ENCODE measurements around the gene PTPRN. TPM values are rescaled to one million over a fixed set of nuclear protein-coding genes. Genes with fewer than 3 reads are reported as not detected.

PTPRN gene
- total RNA-seq, 1 experiment from 2014 or later: not detected

DNA sequence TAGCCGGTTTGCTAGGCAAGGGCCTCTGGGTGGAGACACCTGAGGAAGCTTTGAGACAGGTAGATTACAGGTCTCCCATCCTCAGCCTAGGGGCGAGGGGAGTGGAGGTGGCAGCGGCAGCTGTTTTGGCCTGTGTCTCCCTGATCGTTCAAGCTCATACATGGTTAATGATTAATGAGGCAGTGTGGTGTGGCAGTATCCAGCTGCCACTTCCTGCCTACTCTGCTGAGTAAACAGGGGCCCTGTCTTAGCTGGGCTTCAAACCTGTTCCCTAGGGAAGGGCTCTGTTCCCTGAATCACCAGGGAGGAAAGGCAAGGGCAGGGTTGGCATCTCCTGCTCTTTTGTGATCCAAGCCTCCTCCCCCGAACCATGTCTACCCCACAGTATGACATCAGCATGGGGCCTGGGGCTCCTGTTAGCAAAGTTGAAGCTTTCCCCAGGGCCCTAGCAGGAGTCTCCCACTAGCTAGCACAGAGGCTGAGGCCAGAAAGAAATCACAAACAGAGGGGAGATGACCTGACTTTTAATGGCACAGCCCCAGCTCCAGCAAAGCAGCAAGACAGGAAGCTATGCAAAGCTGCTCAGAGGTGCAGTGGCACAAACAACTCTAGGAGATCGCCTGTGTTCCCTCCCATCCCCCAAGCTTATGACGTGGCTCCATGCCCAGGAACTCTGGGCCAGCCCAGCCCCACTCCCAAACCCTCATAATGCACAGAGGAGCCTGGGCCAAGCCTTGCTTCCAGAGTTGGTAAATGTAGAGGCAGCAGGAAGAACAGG, 59.8 kb downstream of the PTPRN start:
- Mint-ChIP-seq H3K4me1 (ENCODE audit: low read depth, unreplicated experiment) (peaks cover 48% of the 10 kb centered on the region), H3K36me3 (ENCODE audit: insufficient read depth, unreplicated experiment) (peaks cover 76% of the 10 kb centered on the region), H3K27ac (ENCODE audit: unreplicated experiment) (peak overlapping the region; percentile 96), H3K4me3 (ENCODE audit: low read depth, unreplicated experiment) (peak overlapping the region; percentile 54), H3K27me3 (ENCODE audit: unreplicated experiment) (no peaks in the 10 kb centered on the region), H3K9me3 (ENCODE audit: low read depth, unreplicated experiment) (no peaks in the 10 kb centered on the region)
- TF ChIP-seq, protein P1, sequence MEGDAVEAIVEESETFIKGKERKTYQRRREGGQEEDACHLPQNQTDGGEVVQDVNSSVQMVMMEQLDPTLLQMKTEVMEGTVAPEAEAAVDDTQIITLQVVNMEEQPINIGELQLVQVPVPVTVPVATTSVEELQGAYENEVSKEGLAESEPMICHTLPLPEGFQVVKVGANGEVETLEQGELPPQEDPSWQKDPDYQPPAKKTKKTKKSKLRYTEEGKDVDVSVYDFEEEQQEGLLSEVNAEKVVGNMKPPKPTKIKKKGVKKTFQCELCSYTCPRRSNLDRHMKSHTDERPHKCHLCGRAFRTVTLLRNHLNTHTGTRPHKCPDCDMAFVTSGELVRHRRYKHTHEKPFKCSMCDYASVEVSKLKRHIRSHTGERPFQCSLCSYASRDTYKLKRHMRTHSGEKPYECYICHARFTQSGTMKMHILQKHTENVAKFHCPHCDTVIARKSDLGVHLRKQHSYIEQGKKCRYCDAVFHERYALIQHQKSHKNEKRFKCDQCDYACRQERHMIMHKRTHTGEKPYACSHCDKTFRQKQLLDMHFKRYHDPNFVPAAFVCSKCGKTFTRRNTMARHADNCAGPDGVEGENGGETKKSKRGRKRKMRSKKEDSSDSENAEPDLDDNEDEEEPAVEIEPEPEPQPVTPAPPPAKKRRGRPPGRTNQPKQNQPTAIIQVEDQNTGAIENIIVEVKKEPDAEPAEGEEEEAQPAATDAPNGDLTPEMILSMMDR (IDR thresholded peaks at IDR 0.05; ENCODE audit: unreplicated experiment): no peak
- intact Hi-C loops (cut with micrococcal nuclease; ENCODE audit: unreplicated experiment): loop anchor here (1.0 kb wide), 1 partner anchor 30 kb away; the partner anchor contains the start of gene DNAJB2
- DNase-seq: peak; percentile 83
- BruUV-seq (replicated peaks): no TSS peak
- CTCF ChIA-PET: interaction anchor here (0.7 to 2.6 kb wide), 7 partner anchors 20 to 138 kb away, joined by 3 to 26 read pairs (median 5); partner anchors contain the start of genes ANKZF1, ATG9A, DNAJB2 and DNPEP

- TF ChIP-seq, protein P1 (IDR thresholded peaks at IDR 0.05; ENCODE audit: unreplicated experiment): no peak
- Mint-ChIP-seq H3K27ac (ENCODE audit: unreplicated experiment) (peak overlapping the region; percentile 96), H3K4me3 (ENCODE audit: low read depth, unreplicated experiment) (peak overlapping the region; percentile 54), H3K36me3 (ENCODE audit: insufficient read depth, unreplicated experiment) (peaks cover 71% of the 10 kb centered on the region), H3K9me3 (ENCODE audit: low read depth, unreplicated experiment) (no peaks in the 10 kb centered on the region), H3K27me3 (ENCODE audit: unreplicated experiment) (no peaks in the 10 kb centered on the region), H3K4me1 (ENCODE audit: low read depth, unreplicated experiment) (peaks cover 48% of the 10 kb centered on the region)
- DNase-seq: no peak
- CTCF ChIA-PET: interaction anchor here (0.7 to 2.6 kb wide), 6 partner anchors 19 to 139 kb away, joined by 3 to 26 read pairs (median 5); partner anchors contain the start of genes ANKZF1, ATG9A, DNAJB2 and DNPEP
- intact Hi-C loops (cut with micrococcal nuclease; ENCODE audit: unreplicated experiment): loop anchor here (1.0 kb wide), 1 partner anchor 30 kb away; the partner anchor contains the start of gene DNAJB2
- no TSS peak for BruUV-seq (replicated peaks)
These were observed 60.4 kb downstream of the PTPRN start for GRCh38 chr2:219248845-219249202.

DNA sequence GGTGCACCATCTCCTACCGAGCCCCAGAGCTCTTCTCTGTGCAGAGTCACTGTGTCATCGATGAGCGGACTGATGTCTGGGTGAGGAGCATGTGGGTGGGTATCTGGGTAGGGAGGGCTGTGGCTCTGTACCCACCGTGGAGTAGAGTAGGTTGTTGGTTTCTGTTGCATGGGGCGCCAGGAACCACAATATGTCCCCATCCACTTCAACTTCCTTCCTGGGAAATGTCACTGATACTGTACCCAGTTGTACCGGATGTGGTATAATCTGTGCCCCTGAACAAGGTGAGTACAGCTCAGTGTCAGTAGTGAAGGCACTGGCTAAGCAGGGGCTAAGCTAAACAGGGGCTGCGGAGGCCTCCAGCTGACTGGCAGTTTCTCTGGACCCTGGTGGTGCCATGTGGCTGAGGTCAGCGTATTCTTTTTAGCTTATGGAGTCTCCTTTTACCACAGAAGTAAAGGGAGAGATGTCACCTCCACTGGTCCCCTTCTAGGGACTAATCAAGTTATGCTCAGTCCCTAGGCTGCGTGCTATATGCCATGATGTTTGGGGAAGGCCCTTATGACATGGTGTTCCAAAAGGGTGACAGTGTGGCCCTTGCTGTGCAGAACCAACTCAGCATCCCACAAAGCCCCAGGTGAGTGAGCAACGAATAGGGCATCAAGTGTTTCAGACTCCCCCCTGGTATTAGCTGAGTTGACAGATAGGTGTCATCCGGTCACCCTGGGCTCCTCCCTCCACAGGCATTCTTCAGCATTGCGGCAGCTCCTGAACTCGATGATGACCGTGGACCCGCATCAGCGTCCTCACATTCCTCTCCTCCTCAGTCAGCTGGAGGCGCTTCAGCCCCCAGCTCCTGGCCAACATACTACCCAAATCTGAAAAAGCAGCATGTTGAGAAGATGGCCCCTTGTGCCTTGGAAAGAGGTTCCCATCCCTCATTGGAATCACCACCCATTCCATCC, 61.2 kb downstream of the PTPRN start:
- TF ChIP-seq, protein P1 (IDR thresholded peaks at IDR 0.05; ENCODE audit: unreplicated experiment): no peak
- Mint-ChIP-seq H3K36me3 (ENCODE audit: insufficient read depth, unreplicated experiment) (peaks cover 62% of the 10 kb centered on the region), H3K27ac (ENCODE audit: unreplicated experiment) (peak overlapping the region; percentile 96), H3K4me3 (ENCODE audit: low read depth, unreplicated experiment) (peak overlapping the region; percentile 54), H3K9me3 (ENCODE audit: low read depth, unreplicated experiment) (no peaks in the 10 kb centered on the region), H3K4me1 (ENCODE audit: low read depth, unreplicated experiment) (peaks cover 48% of the 10 kb centered on the region), H3K27me3 (ENCODE audit: unreplicated experiment) (no peaks in the 10 kb centered on the region)
- no peak for DNase-seq
- CTCF ChIA-PET: interaction anchor here (2.2 to 2.6 kb wide), 2 partner anchors 31 to 47 kb away, joined by 16 to 26 read pairs; partner anchors contain the start of gene DNAJB2
- BruUV-seq (replicated peaks): no TSS peak
- intact Hi-C loops (cut with micrococcal nuclease; ENCODE audit: unreplicated experiment): no loop called here

GRCh38 chr2:219246559-219246958, 62.6 kb downstream of the PTPRN start:
- no peak overlapping the region for H3K27ac Mint-ChIP-seq (ENCODE audit: unreplicated experiment)
- intact Hi-C loops (cut with micrococcal nuclease; ENCODE audit: unreplicated experiment): no loop called here
- H3K36me3 Mint-ChIP-seq (ENCODE audit: insufficient read depth, unreplicated experiment): peaks cover 50% of the 10 kb centered on the region
- no peak for DNase-seq
- no peaks in the 10 kb centered on the region for H3K9me3 Mint-ChIP-seq (ENCODE audit: low read depth, unreplicated experiment)
- TF ChIP-seq, protein P1 (IDR thresholded peaks at IDR 0.05; ENCODE audit: unreplicated experiment): no peak
- H3K4me1 Mint-ChIP-seq (ENCODE audit: low read depth, unreplicated experiment): peaks cover 34% of the 10 kb centered on the region
- peak overlapping the region; percentile 79 for H3K4me3 Mint-ChIP-seq (ENCODE audit: low read depth, unreplicated experiment)
- no TSS peak for BruUV-seq (replicated peaks)
- CTCF ChIA-PET: interaction anchor here (1.0 kb wide), 1 partner anchor 32 kb away, joined by 3 read pairs; the partner anchor contains the start of gene DNAJB2
- no peaks in the 10 kb centered on the region for H3K27me3 Mint-ChIP-seq (ENCODE audit: unreplicated experiment)
